IMR-90 (cell line): Measurements from ENCODE around the gene HBZ. TPM values are rescaled to one million over a fixed set of nuclear protein-coding genes. Genes with fewer than 3 reads are reported as not detected.

Experiments
- ATAC-seq: fragments of 200-7000 bp; cut with Tn5 transposase; 2 replicates; pipeline ENCODE4 v1.9.1; 2020; ENCODE audit warnings: low read depth, mild to moderate bottlenecking, moderate library complexity
- BruUV-seq: library from RNA; stranded (reverse); fragments of 400-500 nt; replicated peaks from 2 replicates; lab custom pipeline; 2021; lab: Mats Ljungman, UMichigan
- CTCF ChIA-PET: fragments of 300-600 bp; formaldehyde crosslinking; extraction: SDS; loops from one replicate; lab custom pipeline; 2021; ENCODE audit warnings: antibody characterized with exemption; lab: Yijun Ruan, JAX
- POLR2A ChIA-PET: fragments of 300-600 bp; sonication (Branson Sonifier 250); formaldehyde crosslinking; loops from one replicate; lab custom pipeline; 2022; ENCODE audit warnings: antibody characterized with exemption; ENCODE audit not compliant: unreplicated experiment; lab: Charles Lee
- DNase-seq: peaks from one replicate; pipeline ENCODE4 v3.0.0; 2013
- H2AFZ ChIP-seq: replicated peaks from 2 replicates; pipeline ENCODE3; 2013; ENCODE audit warnings: low read length, mild to moderate bottlenecking; ENCODE audit not compliant: poor library complexity
- H2AK5ac ChIP-seq: 2 replicates; pipeline ENCODE4 v1.6.1; 2013; ENCODE audit warnings: low read depth, low read length, inconsistent platforms
- H2AK9ac ChIP-seq: replicated peaks from 2 replicates; pipeline ENCODE3; 2013; ENCODE audit warnings: mild to moderate bottlenecking, low read depth, low read length, moderate library complexity; ENCODE audit not compliant: poor library complexity
- H2BK120ac ChIP-seq: 2 replicates; pipeline ENCODE4 v1.6.1; 2013; ENCODE audit warnings: low read depth, low read length, inconsistent platforms
- H2BK15ac ChIP-seq: 3 replicates; pipeline ENCODE4 v1.6.1; 2013; ENCODE audit warnings: low read depth, low read length, inconsistent platforms
- H2BK20ac ChIP-seq: 2 replicates; pipeline ENCODE4 v1.6.1; 2013; ENCODE audit warnings: low read depth, mild to moderate bottlenecking, inconsistent platforms, low read length, moderate library complexity
- H2BK5ac ChIP-seq: 2 replicates; pipeline ENCODE4 v1.6.1; 2013; ENCODE audit warnings: mild to moderate bottlenecking, low read depth, low read length, inconsistent platforms; ENCODE audit not compliant: poor library complexity, severe bottlenecking
- H3K14ac ChIP-seq: replicated peaks from 2 replicates; pipeline ENCODE4 v1.6.1; 2013; ENCODE audit warnings: low read depth, low read length, inconsistent platforms
- H3K18ac ChIP-seq: 2 replicates; pipeline ENCODE4 v1.6.1; 2013; ENCODE audit warnings: low read depth, low read length, control low read depth
- H3K23ac ChIP-seq: 2 replicates; pipeline ENCODE4 v1.6.1; 2013; ENCODE audit warnings: low read depth, low read length, inconsistent platforms
- H3K27ac ChIP-seq: 2 replicates; pipeline ENCODE4 v1.5.1; 2013; ENCODE audit warnings: mild to moderate bottlenecking, control low read depth, low read length; ENCODE audit not compliant: insufficient read depth
- H3K27me3 ChIP-seq: 2 replicates; pipeline ENCODE4 v1.6.1; 2013; ENCODE audit warnings: low read length; ENCODE audit not compliant: control insufficient read depth, insufficient read depth
- H3K36me3 ChIP-seq: 2 replicates; pipeline ENCODE4 v1.6.1; 2013; ENCODE audit warnings: low read length, mixed read lengths; ENCODE audit not compliant: control insufficient read depth, insufficient read depth
- H3K4ac ChIP-seq: 2 replicates; pipeline ENCODE4 v1.6.1; 2013; ENCODE audit warnings: low read depth, low read length, inconsistent platforms
- H3K4me1 ChIP-seq: 2 replicates; pipeline ENCODE4 v1.6.1; 2013; ENCODE audit warnings: low read length, mixed read lengths; ENCODE audit not compliant: control insufficient read depth, insufficient read depth
- H3K4me2 ChIP-seq: 2 replicates; pipeline ENCODE4 v1.6.1; 2013; ENCODE audit warnings: low read depth, mild to moderate bottlenecking, control low read depth, low read length, moderate library complexity
- H3K4me3 ChIP-seq: 2 replicates; pipeline ENCODE4 v1.5.1; 2013; ENCODE audit warnings: low read depth, mild to moderate bottlenecking, control low read depth, low read length, moderate library complexity; ENCODE audit not compliant: insufficient read depth
- H3K56ac ChIP-seq: 2 replicates; pipeline ENCODE4 v1.6.1; 2013; ENCODE audit warnings: low read length, inconsistent platforms; ENCODE audit not compliant: insufficient read depth; ENCODE audit errors: extremely low read depth
- H3K79me1 ChIP-seq, 2 experiments: 2 replicates each; pipeline ENCODE4 v1.6.1; 2013; ENCODE audit warnings: low read length in 2 of 2, inconsistent platforms in 1 of 2, low read depth in 1 of 2
- H3K9ac ChIP-seq: 2 replicates; pipeline ENCODE4 v1.6.1; 2013; ENCODE audit warnings: low read depth, low read length, control low read depth
- H3K9me1 ChIP-seq: 2 replicates; pipeline ENCODE4 v1.6.1; 2013; ENCODE audit warnings: low read length, inconsistent platforms; ENCODE audit not compliant: insufficient read depth
- H3K9me3 ChIP-seq: 2 replicates; pipeline ENCODE4 v1.6.1; 2013; ENCODE audit warnings: low read length; ENCODE audit not compliant: control insufficient read depth, insufficient read depth
- H4K20me1 ChIP-seq: 2 replicates; pipeline ENCODE4 v1.6.1; 2013; ENCODE audit warnings: low read length, inconsistent platforms; ENCODE audit not compliant: insufficient read depth
- H4K5ac ChIP-seq: 2 replicates; pipeline ENCODE4 v1.6.1; 2013; ENCODE audit warnings: mild to moderate bottlenecking, low read depth, low read length, control low read depth
- H4K8ac ChIP-seq, 2 experiments: 2 replicates each; pipeline ENCODE4 v1.6.1; 2013; ENCODE audit warnings: low read depth in 2 of 2, low read length in 2 of 2, control low read depth in 1 of 2, inconsistent platforms in 1 of 2
- H4K91ac ChIP-seq: 2 replicates; pipeline ENCODE4 v1.6.1; 2013; ENCODE audit warnings: low read depth, low read length, inconsistent platforms; ENCODE audit not compliant: insufficient read depth
- FOS ChIP-seq: fragments of 150-350 bp; IDR thresholded peaks from 2 replicates; pipeline ENCODE4 v1.6.1; 2016; ENCODE audit warnings: low read depth, low read length
- MAFK ChIP-seq: IDR thresholded peaks from 2 replicates; pipeline ENCODE4 v1.6.1; 2012; ENCODE audit warnings: low read depth, low read length, improper control_type of control experiment
- WGBS, 2 experiments: methylation state at CpG; one replicate each; pipeline versions ENCODE4 v1.1.5 to v1.1.7; 2013; ENCODE audit warnings: missing lambda C conversion rate in 2 of 2; ENCODE audit not compliant: insufficient read length in 1 of 2; ENCODE audit errors: extremely low coverage in 2 of 2; 5-methylcytosine and 5-hydroxymethylcytosine counted together
- dilution Hi-C: fragments of 300-500 bp; cut with HindIII; formaldehyde crosslinking; loops from one replicate; pipeline ENCODE4 v1.14.3; 2018; ENCODE audit warnings: low sequenced_read_pairs; ENCODE audit not compliant: unreplicated experiment
- in situ Hi-C: fragments of 300-500 bp; cut with MboI; formaldehyde crosslinking; loops from 3 replicates; pipeline ENCODE4 v1.14.3; 2019; ENCODE audit warnings: low sequenced_read_pairs, inconsistent platforms, mixed read lengths
- intact Hi-C: fragments of 100-400 bp; cut with micrococcal nuclease; formaldehyde crosslinking; loops from 2 replicates; pipeline ENCODE4 v1.10.0; 2022
- polyA plus RNA-seq, 3 experiments: library from polyadenylated mRNA; depleted of rRNA; stranded (reverse); fragments of >200 nt; gene quantifications; 2 replicates each; pipeline ENCODE4 v1.2.3, GENCODE V29; 2012; ENCODE audit warnings: low replicate concordance in 1 of 3
- total RNA-seq: library from RNA; depleted of rRNA; stranded (reverse); fragments of >200 nt; gene quantifications from 2 replicates; pipeline ENCODE4 v1.2.3, GENCODE V29; 2012

HBZ gene
- total and polyA plus RNA-seq, 2 of the 4 experiments (the other 2 are of a cell fraction) = not detected

DNA sequence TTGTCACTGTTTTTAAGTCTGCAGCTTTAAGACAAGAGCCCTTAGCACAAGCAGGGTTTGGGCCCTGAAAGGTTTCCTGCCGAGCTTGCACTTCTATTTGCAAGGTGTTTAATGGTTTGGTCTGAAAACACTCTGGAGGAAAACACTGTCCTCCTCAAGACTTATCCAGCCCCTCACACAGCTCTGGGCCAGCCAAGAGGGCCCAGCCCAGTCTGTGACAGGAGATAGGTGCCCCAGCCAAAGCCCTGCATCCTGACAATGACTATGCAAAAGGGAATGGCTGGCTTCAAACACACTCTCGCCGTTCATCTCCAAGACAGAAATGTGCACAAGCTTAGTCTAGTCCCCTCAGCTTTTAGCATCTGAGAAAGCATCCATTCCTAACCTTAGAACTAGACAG, 47.5 kb upstream of the HBZ start:
- Histone ChIP-seq H2AK9ac (no peak overlapping the region), H3K9me1 (no peaks in the 10 kb centered on the region), H2BK5ac (no peak overlapping the region), H3K36me3 (peaks cover 33% of the 10 kb centered on the region), H4K91ac (no peak overlapping the region), H3K27ac (no peak overlapping the region), H3K4ac (no peak overlapping the region), H2BK120ac (no peak overlapping the region), H2BK15ac (no peak overlapping the region), H3K23ac (no peak overlapping the region), H3K18ac (no peak overlapping the region), H2BK20ac (no peak overlapping the region), H4K20me1 (peaks cover 14% of the 10 kb centered on the region; the same call in 1 of the 2 replicates), H3K4me1 (no peaks in the 10 kb centered on the region), H3K4me2 (no peak overlapping the region), H3K4me3 (no peak overlapping the region), H2AK5ac (no peak overlapping the region), H3K79me1 (peaks cover 3 to 17% of the 10 kb centered on the region in 2 experiments; a peak in 2 of 4 replicates), H4K5ac (no peak overlapping the region), H2AFZ (no peak overlapping the region), H3K9me3 (no peaks in the 10 kb centered on the region), H3K14ac (no peak overlapping the region), H3K27me3 (no peaks in the 10 kb centered on the region), H4K8ac (no peak overlapping the region), H3K9ac (no peak overlapping the region), H3K56ac (no peak overlapping the region)
- dilution Hi-C loops (no loop called here), in situ Hi-C loops (loop anchor here (5.0 kb wide), 1 partner anchor 77 kb away; the partner anchor contains the start of gene HBQ1), intact Hi-C loops (no loop called here)
- TF ChIP-seq FOS = no peak
- peak; percentile 33; the same call in 1 of the 2 replicates for TF ChIP-seq MAFK
- ATAC-seq (no peak), DNase-seq (no peak)
- CTCF ChIA-PET = interaction anchor here (0.7 to 2.8 kb wide), 4 partner anchors 8 to 257 kb away, joined by 3 to 11 read pairs (median 4); partner anchors contain the start of gene HBQ1
- WGBS, 2 experiments = 100% methylated on average over 2 of the region's 3 CpGs; no CpG with 5 or more reads in 1 of the 2 experiments
- POLR2A ChIA-PET = no interaction called here
- BruUV-seq = no TSS peak
